Tibial nerve (tissue), 4 donors: ENCODE measurements around the gene ZER1. TPM values are rescaled to one million over a fixed set of nuclear protein-coding genes. Genes with fewer than 3 reads are reported as not detected.

Source experiments
- DNase-seq, 2 donors: peaks; one replicate each; pipeline ENCODE4 v3.0.0-alpha.2; 2019; ENCODE audit warnings: low spot score in 2 of 2
- H3K27ac ChIP-seq, 4 donors: fragments of 200-600 bp; sonication (generic) in 3 of 4; one replicate each; pipeline ENCODE4 v1.5.1; 2017 to 2019; ENCODE audit warnings: mild to moderate bottlenecking in 1 of 4
- H3K27me3 ChIP-seq, 2 donors: fragments of 200-600 bp; sonication (generic) in 1 of 2; one replicate each; pipeline versions ENCODE4 v1.5.1 to v1.6.0; 2017 to 2019
- H3K36me3 ChIP-seq, 3 donors: fragments of 200-600 bp; sonication (generic); one replicate each; pipeline ENCODE4 v1.5.1; 2018 to 2019
- H3K4me1 ChIP-seq, 4 donors: fragments of 200-600 bp; sonication (generic) in 3 of 4; one replicate each; pipeline ENCODE4 v1.5.1; 2017 to 2019
- H3K4me3 ChIP-seq, 4 donors: fragments of 200-600 bp; sonication (generic) in 3 of 4; one replicate each; pipeline ENCODE4 v1.5.1; 2017 to 2019; ENCODE audit warnings: mild to moderate bottlenecking in 1 of 4, moderate library complexity in 1 of 4
- H3K9me3 ChIP-seq, 4 donors: fragments of 200-600 bp; sonication (generic) in 3 of 4; one replicate each; pipeline ENCODE4 v1.5.1; 2017 to 2019
- EP300 ChIP-seq, 2 donors: sonication (generic); formaldehyde crosslinking; IDR thresholded peaks; one replicate each; pipeline ENCODE4 v1.6.1; 2017; ENCODE audit warnings: antibody characterized with exemption in 2 of 2, mild to moderate bottlenecking in 1 of 2
- POLR2A ChIP-seq, 2 donors: fragments of 450-650 bp; IDR thresholded peaks; one replicate each; pipeline ENCODE4 v1.6.1; 2017; ENCODE audit warnings: antibody characterized with exemption in 2 of 2, mild to moderate bottlenecking in 2 of 2, moderate library complexity in 2 of 2
- WGBS, 2 donors: methylation state at CpG; one replicate each; pipeline ENCODE4 v1.1.5; 2018; 5-methylcytosine and 5-hydroxymethylcytosine counted together
- total RNA-seq, 4 donors: library from RNA; depleted of rRNA; stranded (reverse); fragments of >200 nt; gene quantifications; one replicate each; pipeline ENCODE4 v1.1.0, GENCODE V29; 2016
- TF ChIP-seq, protein P1 (sequence below), 5 experiments: fragments of 200-600 bp in 3 of 5; fragments of 450-650 bp in 2 of 5; sonication (generic) in 3 of 5; IDR thresholded peaks; one replicate each; pipeline ENCODE4 v1.5.1; 2016 to 2019; ENCODE audit warnings: antibody characterized with exemption in 5 of 5, mild to moderate bottlenecking in 3 of 5, moderate library complexity in 2 of 5

ZER1 gene
- total RNA-seq, 4 donors from 2014 or later, result 45.8 to 68.6 (median 61.3) TPM

DNA sequence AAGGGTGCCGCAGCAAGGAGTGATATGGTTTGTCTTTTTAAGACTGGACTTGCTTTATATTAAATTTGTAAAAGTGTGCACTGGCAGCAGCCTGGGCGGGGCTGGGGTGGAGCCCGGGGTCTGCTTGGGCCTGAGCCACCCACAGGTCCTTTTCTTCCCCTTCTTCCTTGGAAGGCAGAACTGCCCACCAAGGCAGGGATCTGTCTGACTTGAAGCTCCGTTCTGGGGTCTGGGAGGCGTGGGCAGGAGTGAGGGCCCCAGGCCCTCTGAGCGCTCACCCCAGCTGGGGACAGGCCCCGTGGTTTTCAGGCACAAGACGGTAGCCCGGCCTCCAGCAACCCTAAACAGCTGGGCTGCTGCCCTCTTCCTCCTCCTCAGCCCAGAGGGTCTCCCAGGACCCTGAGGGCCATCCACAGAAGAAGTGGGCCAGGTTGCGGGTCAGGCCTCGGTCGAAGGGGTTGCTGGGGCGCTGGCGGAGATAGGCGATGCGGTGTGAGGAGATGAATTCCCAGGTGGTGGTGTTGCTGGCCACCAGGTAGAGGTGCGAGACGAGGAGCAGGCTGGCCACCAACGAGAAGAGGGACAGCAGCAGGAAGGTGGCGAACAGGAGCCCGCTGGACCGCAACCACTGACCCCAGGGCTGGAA, 50.8 kb downstream of the ZER1 start:
- TF ChIP-seq POLR2A (IDR thresholded peaks at IDR 0.05) (no peak), EP300 (IDR thresholded peaks at IDR 0.05) (no peak)
- TF ChIP-seq, protein P1, sequence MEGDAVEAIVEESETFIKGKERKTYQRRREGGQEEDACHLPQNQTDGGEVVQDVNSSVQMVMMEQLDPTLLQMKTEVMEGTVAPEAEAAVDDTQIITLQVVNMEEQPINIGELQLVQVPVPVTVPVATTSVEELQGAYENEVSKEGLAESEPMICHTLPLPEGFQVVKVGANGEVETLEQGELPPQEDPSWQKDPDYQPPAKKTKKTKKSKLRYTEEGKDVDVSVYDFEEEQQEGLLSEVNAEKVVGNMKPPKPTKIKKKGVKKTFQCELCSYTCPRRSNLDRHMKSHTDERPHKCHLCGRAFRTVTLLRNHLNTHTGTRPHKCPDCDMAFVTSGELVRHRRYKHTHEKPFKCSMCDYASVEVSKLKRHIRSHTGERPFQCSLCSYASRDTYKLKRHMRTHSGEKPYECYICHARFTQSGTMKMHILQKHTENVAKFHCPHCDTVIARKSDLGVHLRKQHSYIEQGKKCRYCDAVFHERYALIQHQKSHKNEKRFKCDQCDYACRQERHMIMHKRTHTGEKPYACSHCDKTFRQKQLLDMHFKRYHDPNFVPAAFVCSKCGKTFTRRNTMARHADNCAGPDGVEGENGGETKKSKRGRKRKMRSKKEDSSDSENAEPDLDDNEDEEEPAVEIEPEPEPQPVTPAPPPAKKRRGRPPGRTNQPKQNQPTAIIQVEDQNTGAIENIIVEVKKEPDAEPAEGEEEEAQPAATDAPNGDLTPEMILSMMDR (IDR thresholded peaks at IDR 0.05), result no peak
- DNase-seq, result no peak
- H3K36me3 ChIP-seq, result peaks cover 0 to 28% (median 0%) of the 10 kb centered on the region in 3 donors
- no peaks in the 10 kb centered on the region for H3K27me3 ChIP-seq
- no peak overlapping the region for H3K4me3 ChIP-seq
- no peak overlapping the region for H3K27ac ChIP-seq
- no peaks in the 10 kb centered on the region for H3K9me3 ChIP-seq
- peaks cover 0 to 27% (median 13%) of the 10 kb centered on the region in 4 donors for H3K4me1 ChIP-seq
- WGBS, 2 donors, result 87 to 91% methylated on average over 18 to 22 of the region's 22 CpGs

DNA sequence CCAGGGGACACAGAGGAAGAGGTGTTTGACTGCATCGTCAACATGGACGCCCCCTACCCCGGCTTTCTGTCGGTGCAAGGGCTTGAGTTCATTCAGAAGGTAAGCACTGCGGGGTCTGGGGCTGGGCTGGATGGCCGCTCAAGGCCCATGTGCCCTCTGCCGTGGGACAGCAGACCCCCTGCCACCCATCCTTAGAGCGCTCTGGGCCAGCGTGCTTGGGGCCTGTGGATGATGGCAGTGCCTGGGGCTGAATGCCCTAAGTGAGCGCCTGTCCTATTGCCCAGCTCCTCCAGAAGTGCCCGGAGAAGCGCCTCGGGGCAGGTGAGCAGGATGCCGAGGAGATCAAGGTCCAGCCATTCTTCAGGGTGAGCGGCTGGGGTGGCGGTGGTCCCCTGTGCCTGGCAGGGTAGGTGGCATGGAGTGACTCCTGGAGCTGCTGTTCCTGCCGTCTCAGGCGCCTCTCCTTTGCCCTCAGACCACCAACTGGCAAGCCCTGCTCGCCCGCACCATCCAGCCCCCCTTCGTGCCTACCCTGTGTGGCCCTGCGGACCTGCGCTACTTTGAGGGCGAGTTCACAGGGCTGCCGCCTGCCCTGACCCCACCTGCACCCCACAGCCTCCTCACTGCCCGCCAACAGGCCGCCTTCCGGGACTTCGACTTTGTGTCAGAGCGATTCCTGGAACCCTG, 51.7 kb downstream of the ZER1 start:
- Histone ChIP-seq H3K36me3 (peaks cover 0 to 36% (median 0%) of the 10 kb centered on the region in 3 donors), H3K4me1 (peaks cover 0 to 26% (median 12%) of the 10 kb centered on the region in 4 donors)
- 87 to 91% methylated on average over 18 of the region's 30 CpGs for WGBS, 2 donors

DNA sequence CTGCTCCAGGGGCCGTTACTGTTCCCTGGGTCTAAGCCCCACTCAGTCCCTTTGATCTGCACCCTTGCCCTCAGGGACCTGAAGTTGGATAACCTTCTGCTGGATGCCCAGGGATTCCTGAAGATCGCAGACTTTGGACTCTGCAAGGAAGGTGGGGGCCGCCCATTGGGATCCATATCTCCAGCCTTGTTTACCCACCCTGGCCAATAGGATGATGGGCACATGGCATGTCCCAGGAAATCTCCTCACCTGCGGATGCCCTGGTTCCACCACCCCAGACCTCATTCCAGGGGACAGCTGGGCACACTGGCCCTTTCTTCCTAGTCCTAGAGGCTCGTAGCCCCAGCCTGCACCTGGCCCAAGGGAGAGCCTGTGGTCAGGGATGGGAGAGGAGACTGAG, 53.3 kb downstream of the ZER1 start:
- WGBS, 2 donors, result 82 to 95% methylated on average over 4 to 5 of the region's 5 CpGs
- H3K9me3 ChIP-seq, result no peaks in the 10 kb centered on the region
- H3K36me3 ChIP-seq, result peaks cover 0 to 52% (median 0%) of the 10 kb centered on the region in 3 donors
- H3K4me3 ChIP-seq, result no peak overlapping the region
- TF ChIP-seq, protein P1 (IDR thresholded peaks at IDR 0.05), result no peak
- TF ChIP-seq EP300 (IDR thresholded peaks at IDR 0.05) (no peak), POLR2A (IDR thresholded peaks at IDR 0.05) (no peak)
- no peak overlapping the region for H3K27ac ChIP-seq
- no peaks in the 10 kb centered on the region for H3K27me3 ChIP-seq
- peaks cover 0 to 13% (median 3%) of the 10 kb centered on the region in 4 donors for H3K4me1 ChIP-seq
- DNase-seq, result no peak

More for the DNA sequence above, 51.7 kb downstream of the ZER1 start:
- no peak for DNase-seq
- H3K4me3 ChIP-seq, result no peak overlapping the region
- no peaks in the 10 kb centered on the region for H3K9me3 ChIP-seq
- peak overlapping the region in 1 of 4 donors; percentile 23 for H3K27ac ChIP-seq
- no peaks in the 10 kb centered on the region for H3K27me3 ChIP-seq
- TF ChIP-seq POLR2A (IDR thresholded peaks at IDR 0.05) (no peak), EP300 (IDR thresholded peaks at IDR 0.05) (no peak)
- TF ChIP-seq, protein P1 (IDR thresholded peaks at IDR 0.05), result no peak

DNA sequence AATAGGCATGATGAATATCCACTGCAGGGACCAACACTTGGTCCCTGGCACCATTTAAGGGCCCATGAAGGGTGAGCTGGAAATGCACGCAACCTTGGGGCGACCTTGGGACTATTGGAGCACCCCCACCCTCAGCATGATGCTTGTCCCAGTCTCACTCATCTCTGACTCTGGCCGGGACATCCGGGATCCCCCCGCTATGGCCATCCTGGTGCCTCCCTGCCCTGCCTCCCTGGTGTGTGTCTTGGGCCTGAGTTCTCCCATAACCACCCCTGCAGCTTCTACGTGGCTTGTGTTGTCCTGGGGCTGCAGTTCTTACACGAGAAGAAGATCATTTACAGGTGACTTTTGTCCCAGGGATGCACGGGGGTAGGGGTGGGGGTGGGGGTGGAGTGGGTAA, 53.7 kb downstream of the ZER1 start:
- no peak for DNase-seq
- WGBS, 2 donors, result 87 to 90% methylated on average over 8 of the region's 8 CpGs
- Histone ChIP-seq H3K9me3 (no peaks in the 10 kb centered on the region), H3K4me1 (peaks cover 0 to 8% (median under 1%) of the 10 kb centered on the region in 4 donors), H3K36me3 (peaks cover 0 to 56% (median 0%) of the 10 kb centered on the region in 3 donors), H3K27ac (no peak overlapping the region), H3K27me3 (no peaks in the 10 kb centered on the region), H3K4me3 (no peak overlapping the region)
- TF ChIP-seq EP300 (IDR thresholded peaks at IDR 0.05) (no peak), POLR2A (IDR thresholded peaks at IDR 0.05) (no peak)
- TF ChIP-seq, protein P1 (IDR thresholded peaks at IDR 0.05), result no peak
